ENCODE measurements around the gene PREX1. TPM values are rescaled to one million over a fixed set of nuclear protein-coding genes. Genes with fewer than 3 reads are reported as not detected.
A peak's percentile ranks its signal among the peaks of the same experiment; 100 is the strongest.

PREX1 gene
- total RNA-seq, 1 donor from 2014 or later: 78.2 TPM

DNA sequence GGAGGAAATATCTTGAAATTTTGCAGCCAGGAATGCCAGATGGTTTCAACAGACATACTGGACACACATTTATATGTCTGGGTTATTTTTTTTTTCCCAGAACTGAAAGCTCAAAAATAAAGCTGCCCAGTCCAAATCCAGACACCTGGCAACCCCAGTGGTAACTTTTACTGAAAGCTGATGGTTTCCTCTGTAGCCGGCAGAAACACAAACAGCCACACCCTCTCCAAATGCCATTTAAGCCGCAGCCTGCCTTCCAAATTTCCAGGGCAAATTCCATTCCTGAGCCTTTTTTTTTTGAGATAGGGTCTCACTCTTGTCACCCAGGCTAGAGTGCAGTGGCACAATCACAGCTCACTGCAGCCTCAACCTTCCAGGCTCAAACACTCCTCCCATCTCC is 6.5 kb upstream of the PREX1 start:
- no peak overlapping the region for H3K27ac ChIP-seq
- intact Hi-C loops (cut with DNase I): no loop called here
- H3K4me1 ChIP-seq: peaks cover 29% of the 10 kb centered on the region
- TF ChIP-seq CTCF (IDR thresholded peaks at IDR 0.05): no peak
- H3K4me3 ChIP-seq: no peak overlapping the region
- ATAC-seq (no peak), DNase-seq (no peak)
- H3K9me3 ChIP-seq: no peaks in the 10 kb centered on the region
- H3K36me3 ChIP-seq: no peaks in the 10 kb centered on the region
- H3K27me3 ChIP-seq (ENCODE audit: low read depth): peaks cover 12% of the 10 kb centered on the region

GRCh38 chr20:48832405-48832730 is 4.6 kb upstream of the PREX1 start:
- intact Hi-C loops (cut with DNase I): no loop called here
- Histone ChIP-seq H3K4me3 (no peak overlapping the region), H3K27ac (peak overlapping the region; percentile 33), H3K36me3 (no peaks in the 10 kb centered on the region), H3K27me3 (ENCODE audit: low read depth) (peaks cover 17% of the 10 kb centered on the region), H3K4me1 (peaks cover 37% of the 10 kb centered on the region), H3K9me3 (no peaks in the 10 kb centered on the region)
- TF ChIP-seq CTCF (IDR thresholded peaks at IDR 0.05): no peak
- ATAC-seq: peak; percentile 35 to 49
- DNase-seq: no peak

GRCh38 chr20:48831718-48832404 is 4.1 kb upstream of the PREX1 start:
- no peaks in the 10 kb centered on the region for H3K9me3 ChIP-seq
- ATAC-seq (peak in 1 of 2 donors; percentile 22), DNase-seq (no peak)
- no peak for TF ChIP-seq CTCF (IDR thresholded peaks at IDR 0.05)
- no peaks in the 10 kb centered on the region for H3K36me3 ChIP-seq
- peaks cover 37% of the 10 kb centered on the region for H3K4me1 ChIP-seq
- no peak overlapping the region for H3K4me3 ChIP-seq
- peaks cover 17% of the 10 kb centered on the region for H3K27me3 ChIP-seq (ENCODE audit: low read depth)
- intact Hi-C loops (cut with DNase I): no loop called here
- peak overlapping the region; percentile 33 for H3K27ac ChIP-seq

- no peak for TF ChIP-seq CTCF (IDR thresholded peaks at IDR 0.05)
- Histone ChIP-seq H3K4me3 (no peak overlapping the region), H3K27ac (no peak overlapping the region), H3K36me3 (no peaks in the 10 kb centered on the region), H3K27me3 (ENCODE audit: low read depth) (peaks cover 22% of the 10 kb centered on the region), H3K4me1 (peaks cover 37% of the 10 kb centered on the region), H3K9me3 (no peaks in the 10 kb centered on the region)
- intact Hi-C loops (cut with DNase I): no loop called here
- ATAC-seq (no peak), DNase-seq (no peak)
These were observed 3.1 kb upstream of the PREX1 start for GRCh38 chr20:48830826-48831318.

GRCh38 chr20:48829940-48830339 is 2.1 kb upstream of the PREX1 start:
- intact Hi-C loops (cut with DNase I): no loop called here
- Histone ChIP-seq H3K4me3 (no peak overlapping the region), H3K4me1 (peaks cover 44% of the 10 kb centered on the region), H3K27me3 (ENCODE audit: low read depth) (peaks cover 16% of the 10 kb centered on the region), H3K36me3 (no peaks in the 10 kb centered on the region), H3K9me3 (no peaks in the 10 kb centered on the region), H3K27ac (no peak overlapping the region)
- ATAC-seq (no peak), DNase-seq (no peak)
- no peak for TF ChIP-seq CTCF (IDR thresholded peaks at IDR 0.05)

All from lower lobe of right lung (tissue), 2 donors.